Measurements from ENCODE around the gene OR5P2. TPM values are rescaled to one million over a fixed set of nuclear protein-coding genes. Genes with fewer than 3 reads are reported as not detected.
"Not testable (repeated sequence)": the region's sequence is repeated elsewhere in the genome, so short reads cannot be mapped to it uniquely, and the experiment has no call there.

The OR5P2 gene
- polyA plus RNA-seq, 1 experiment, result 0.23 TPM

DNA sequence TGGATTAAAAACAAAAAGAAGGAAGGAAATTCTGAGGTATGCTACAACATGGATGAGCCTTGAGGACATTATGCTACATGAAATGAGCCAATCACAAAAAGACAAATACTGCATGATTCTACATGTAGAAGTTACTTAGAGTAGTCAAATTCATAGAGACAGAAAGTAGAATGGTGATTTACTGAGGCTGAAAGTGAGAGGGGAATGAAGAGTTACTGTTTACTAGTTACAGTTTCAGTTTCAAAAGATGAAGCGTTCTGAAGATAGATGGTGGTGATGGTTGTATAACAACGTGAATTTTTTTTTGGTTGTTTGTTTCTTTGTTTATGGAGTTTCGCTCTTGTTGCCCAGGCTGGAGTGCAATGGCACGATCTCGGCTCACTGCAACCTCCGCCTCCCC, 9.5 kb downstream of the OR5P2 start:
- CTCF ChIA-PET, result no interaction called here
- TF ChIP-seq, protein P1, sequence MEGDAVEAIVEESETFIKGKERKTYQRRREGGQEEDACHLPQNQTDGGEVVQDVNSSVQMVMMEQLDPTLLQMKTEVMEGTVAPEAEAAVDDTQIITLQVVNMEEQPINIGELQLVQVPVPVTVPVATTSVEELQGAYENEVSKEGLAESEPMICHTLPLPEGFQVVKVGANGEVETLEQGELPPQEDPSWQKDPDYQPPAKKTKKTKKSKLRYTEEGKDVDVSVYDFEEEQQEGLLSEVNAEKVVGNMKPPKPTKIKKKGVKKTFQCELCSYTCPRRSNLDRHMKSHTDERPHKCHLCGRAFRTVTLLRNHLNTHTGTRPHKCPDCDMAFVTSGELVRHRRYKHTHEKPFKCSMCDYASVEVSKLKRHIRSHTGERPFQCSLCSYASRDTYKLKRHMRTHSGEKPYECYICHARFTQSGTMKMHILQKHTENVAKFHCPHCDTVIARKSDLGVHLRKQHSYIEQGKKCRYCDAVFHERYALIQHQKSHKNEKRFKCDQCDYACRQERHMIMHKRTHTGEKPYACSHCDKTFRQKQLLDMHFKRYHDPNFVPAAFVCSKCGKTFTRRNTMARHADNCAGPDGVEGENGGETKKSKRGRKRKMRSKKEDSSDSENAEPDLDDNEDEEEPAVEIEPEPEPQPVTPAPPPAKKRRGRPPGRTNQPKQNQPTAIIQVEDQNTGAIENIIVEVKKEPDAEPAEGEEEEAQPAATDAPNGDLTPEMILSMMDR (IDR thresholded peaks at IDR 0.05; ENCODE audit: insufficient read depth, low read depth, low read length), result no peak
- POLR2A ChIA-PET, result no interaction called here
- no peak for DNase-seq (ENCODE audit: low read depth)
- no peak overlapping the region for H3K4me3 ChIP-seq (ENCODE audit: low read depth, low read length)
- no peaks in the 10 kb centered on the region for H3K27me3 ChIP-seq (ENCODE audit: control insufficient read depth, insufficient read depth, low read length)
- H3K36me3 ChIP-seq (ENCODE audit: control insufficient read depth, insufficient read depth, low read length), result no peaks in the 10 kb centered on the region

DNA sequence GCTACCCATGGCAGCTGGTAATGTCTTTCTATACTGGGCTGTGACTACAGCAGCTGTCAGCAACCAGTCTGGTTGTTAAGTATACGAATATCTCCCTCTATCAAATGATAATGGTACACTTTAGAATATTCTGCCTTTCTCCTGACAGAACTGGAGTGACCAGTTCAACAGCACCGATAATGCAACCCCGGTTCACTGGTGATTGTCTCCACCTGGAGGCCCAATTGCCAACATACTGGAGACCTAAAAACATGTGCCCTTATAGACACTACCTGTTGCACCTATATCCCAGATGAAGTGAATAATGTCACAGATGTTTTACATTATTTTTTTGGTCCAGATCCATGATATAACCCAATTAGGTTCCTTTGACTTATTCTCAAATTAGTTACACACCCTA, 21.1 kb downstream of the OR5P2 start:
- POLR2A ChIA-PET, result no interaction called here

DNA sequence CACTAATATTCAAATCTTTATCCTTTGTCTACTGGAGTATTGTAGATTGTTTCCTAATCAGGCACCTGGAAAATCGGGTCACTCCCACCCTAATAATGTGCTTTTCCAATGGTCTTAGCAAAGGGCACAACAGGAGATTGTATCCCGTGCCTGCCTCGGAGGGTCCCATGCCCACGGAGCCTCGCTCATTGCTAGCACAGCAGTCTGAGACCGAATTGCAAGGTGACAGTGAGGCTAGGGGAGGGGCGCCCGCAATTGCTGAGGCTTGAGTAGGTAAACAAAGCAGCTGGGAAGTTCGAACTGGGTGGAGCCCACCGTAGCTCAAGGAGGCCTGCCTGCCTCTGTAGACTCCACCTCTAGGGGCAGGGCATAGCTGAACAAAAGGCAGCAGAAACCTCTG, 32.4 kb downstream of the OR5P2 start:
- H3K27me3 ChIP-seq (ENCODE audit: control insufficient read depth, insufficient read depth, low read length); H3K36me3 ChIP-seq (ENCODE audit: control insufficient read depth, insufficient read depth, low read length); CTCF ChIA-PET; H3K4me3 ChIP-seq (ENCODE audit: low read depth, low read length); DNase-seq (ENCODE audit: low read depth); POLR2A ChIA-PET: not testable (repeated sequence)

More for the DNA sequence above, 21.1 kb downstream of the OR5P2 start:
- DNase-seq (ENCODE audit: low read depth), result no peak
- H3K36me3 ChIP-seq (ENCODE audit: control insufficient read depth, insufficient read depth, low read length), result no peaks in the 10 kb centered on the region
- H3K27me3 ChIP-seq (ENCODE audit: control insufficient read depth, insufficient read depth, low read length), result no peaks in the 10 kb centered on the region
- CTCF ChIA-PET, result no interaction called here
- H3K4me3 ChIP-seq (ENCODE audit: low read depth, low read length), result no peak overlapping the region
- TF ChIP-seq, protein P1 (IDR thresholded peaks at IDR 0.05; ENCODE audit: insufficient read depth, low read depth, low read length), result no peak

DNA sequence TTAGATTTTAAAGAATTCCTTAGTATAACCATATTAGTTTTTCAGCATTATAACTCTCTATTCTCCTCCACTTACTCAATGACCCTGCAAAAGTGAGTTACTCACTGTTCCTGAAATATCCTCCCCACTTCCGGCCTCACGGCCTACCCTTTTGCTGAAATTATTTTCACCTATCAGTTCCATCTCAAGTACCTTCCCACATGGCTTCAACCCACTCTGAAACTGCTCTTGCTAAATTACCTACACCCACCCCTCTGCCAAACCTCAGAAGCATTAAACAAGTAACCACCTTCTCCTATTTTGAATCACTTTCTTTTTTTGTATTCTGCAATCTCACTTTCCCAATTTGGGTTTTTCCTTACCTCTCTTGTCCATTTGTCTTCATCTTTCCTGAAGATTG, 37.7 kb downstream of the OR5P2 start:
- DNase-seq (ENCODE audit: low read depth), result no peak
- POLR2A ChIA-PET, result no interaction called here
- CTCF ChIA-PET, result no interaction called here
- TF ChIP-seq, protein P1 (IDR thresholded peaks at IDR 0.05; ENCODE audit: insufficient read depth, low read depth, low read length), result no peak
- H3K36me3 ChIP-seq (ENCODE audit: control insufficient read depth, insufficient read depth, low read length), result no peaks in the 10 kb centered on the region
- no peaks in the 10 kb centered on the region for H3K27me3 ChIP-seq (ENCODE audit: control insufficient read depth, insufficient read depth, low read length)
- no peak overlapping the region for H3K4me3 ChIP-seq (ENCODE audit: low read depth, low read length)

DNA sequence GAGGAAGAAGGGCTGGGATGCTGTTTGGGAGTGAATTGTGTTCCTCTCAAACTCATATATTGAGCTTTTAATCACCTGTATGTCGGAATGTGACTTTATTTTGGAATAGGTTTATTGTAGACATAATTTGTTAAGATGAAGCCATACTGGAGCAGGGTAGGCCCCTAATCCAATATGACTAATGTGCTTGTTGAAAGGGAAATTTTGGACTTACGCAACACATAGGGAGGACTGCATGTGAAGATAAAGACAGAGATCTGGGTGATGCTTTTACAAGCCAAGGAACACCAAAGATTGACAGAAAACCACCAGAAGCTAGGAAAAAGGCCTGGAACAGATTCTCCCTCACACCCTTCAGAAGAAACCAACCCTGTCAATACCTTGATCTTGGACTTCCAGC, 47.3 kb downstream of the OR5P2 start:
- Histone ChIP-seq H3K27me3 (ENCODE audit: control insufficient read depth, insufficient read depth, low read length) (no peaks in the 10 kb centered on the region; the same call in 1 of the 2 replicates), H3K4me3 (ENCODE audit: low read depth, low read length) (no peak overlapping the region), H3K36me3 (ENCODE audit: control insufficient read depth, insufficient read depth, low read length) (no peaks in the 10 kb centered on the region)
- ChIA-PET CTCF (no interaction called here), POLR2A (no interaction called here)
- DNase-seq (ENCODE audit: low read depth), result no peak
- TF ChIP-seq, protein P1 (IDR thresholded peaks at IDR 0.05; ENCODE audit: insufficient read depth, low read depth, low read length), result no peak

Other genes starting within 250 kb of the OR5P2 start
- 48.9 and 49.6 TPM in 2 replicates for gene CYB5R2, start 123.4 kb downstream of the OR5P2 start, polyA plus RNA-seq (2011; rRNA removed)
- gene OVCH2, start 90.5 kb downstream of the OR5P2 start, polyA plus RNA-seq (2011; rRNA removed), result 2.8 and 3.7 TPM in 2 replicates
- 0.36 TPM in 1 of 2 replicates, not detected in the other for gene OR5P3, start 33.9 kb upstream of the OR5P2 start, polyA plus RNA-seq (2011; rRNA removed)
- 0.07 and 0.31 TPM in 2 replicates for gene OR10A6, start 134.3 kb upstream of the OR5P2 start, polyA plus RNA-seq (2011; rRNA removed)
- gene OR10A3, start 144.8 kb upstream of the OR5P2 start, polyA plus RNA-seq (2011; rRNA removed), result 0.07 TPM in 2 replicates
- 3.9 and 5.1 TPM in 2 replicates for gene NLRP10, start 168.5 kb upstream of the OR5P2 start, polyA plus RNA-seq (2011; rRNA removed)
- 181 and 218 TPM in 2 replicates for gene EIF3F, start 190.4 kb upstream of the OR5P2 start, polyA plus RNA-seq (2011; rRNA removed)

Data from BJ (cell line).